ENCODE data around the gene CCNI.
"Not testable (repeated sequence)": the region's sequence is repeated elsewhere in the genome, so short reads cannot be mapped to it uniquely, and the experiment has no call there.

The CCNI gene

GRCh38 chr4:77075869-77076799 is at the start of gene CCNI:
CCNI (minus strand) TSS chr4:77075989; CDS start chr4:77066362, 9,627 bp downstream.
- peak; percentile 90 for DNase-seq

DNA sequence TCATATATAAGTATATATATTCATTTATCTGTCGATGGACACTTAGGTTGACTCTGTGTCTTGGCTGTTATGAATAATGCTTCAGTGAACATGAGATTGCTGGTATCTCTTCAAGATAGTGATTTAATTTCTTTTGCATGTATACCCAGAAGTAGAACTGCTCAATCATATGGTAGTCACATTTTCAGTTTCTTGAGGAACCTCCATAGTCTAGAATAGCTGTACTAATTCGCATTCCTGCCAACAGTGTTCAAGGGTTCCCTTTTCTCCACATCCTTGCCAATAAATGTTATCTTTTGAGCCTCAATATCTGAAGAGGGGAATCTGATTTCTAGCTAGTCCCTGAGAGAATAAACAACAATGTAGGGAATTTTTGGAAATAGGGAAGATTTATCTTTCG is 48.8 kb upstream of the CCNI start:
- DNase-seq = no peak

GRCh38 chr4:77123411-77123810 is 47.6 kb upstream of the CCNI start:
- DNase-seq = no peak

GRCh38 chr4:77122656-77123055 is 46.9 kb upstream of the CCNI start:
- no peak for DNase-seq

GRCh38 chr4:77121736-77122240 is 46.0 kb upstream of the CCNI start:
- DNase-seq = no peak

DNA sequence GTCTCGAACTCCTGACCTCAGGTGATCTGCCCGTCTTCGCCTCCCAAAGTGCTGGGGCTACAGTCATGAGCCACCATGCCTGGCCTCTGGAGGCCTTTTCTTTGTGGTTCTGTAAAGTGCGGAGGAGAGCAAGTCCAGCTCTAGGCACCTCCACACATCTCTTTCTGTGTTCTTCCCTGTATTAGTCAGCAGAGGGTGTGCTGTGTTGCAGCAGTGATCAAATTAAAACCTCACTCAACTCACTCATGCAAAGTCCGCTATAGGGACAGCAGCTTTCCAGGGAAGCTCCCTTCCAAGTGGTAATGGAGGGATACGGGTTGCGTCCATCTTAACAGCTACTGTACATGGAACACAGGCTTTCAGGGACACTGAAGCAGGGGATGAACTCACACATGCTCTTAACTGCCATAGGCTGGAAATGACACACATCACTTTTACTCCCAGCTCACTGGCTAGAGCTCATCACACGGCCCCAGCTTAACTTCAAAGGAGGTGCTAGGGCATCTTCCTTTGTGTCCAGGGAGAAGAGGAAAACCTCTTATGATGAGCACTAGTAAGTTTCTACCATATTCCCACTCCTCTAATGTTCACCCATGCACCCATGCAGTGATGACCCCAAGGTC is 45.2 kb upstream of the CCNI start:
- no peak for DNase-seq

GRCh38 chr4:77117721-77118120 is 41.9 kb upstream of the CCNI start:
- no peak for DNase-seq

DNA sequence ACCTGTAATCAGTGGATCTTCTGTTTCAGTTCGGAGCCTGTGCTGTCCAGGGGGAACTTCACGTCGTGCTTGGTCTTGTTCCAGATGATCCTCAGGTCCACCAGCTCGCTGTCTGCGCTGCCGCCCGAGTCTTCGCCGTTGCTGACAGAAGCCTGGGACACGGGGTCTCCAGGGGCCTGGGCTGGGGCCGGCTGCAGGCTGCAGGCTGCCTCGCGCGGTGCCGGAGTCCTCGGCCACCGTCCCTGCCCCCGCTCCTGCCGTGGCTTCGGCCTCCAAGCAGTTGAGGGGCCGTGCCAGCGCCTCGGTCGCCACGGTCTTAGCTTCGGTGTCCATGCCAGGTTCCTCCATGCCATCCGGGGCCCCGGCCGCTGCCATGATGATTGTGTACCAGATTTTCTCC is 37.3 kb upstream of the CCNI start:
- DNase-seq = no peak

- no peak for DNase-seq
Measured at GRCh38 chr4:77110730-77111129, 34.9 kb upstream of the CCNI start.

- DNase-seq = no peak
Measured at GRCh38 chr4:77104791-77105540, 29.2 kb upstream of the CCNI start.

DNA sequence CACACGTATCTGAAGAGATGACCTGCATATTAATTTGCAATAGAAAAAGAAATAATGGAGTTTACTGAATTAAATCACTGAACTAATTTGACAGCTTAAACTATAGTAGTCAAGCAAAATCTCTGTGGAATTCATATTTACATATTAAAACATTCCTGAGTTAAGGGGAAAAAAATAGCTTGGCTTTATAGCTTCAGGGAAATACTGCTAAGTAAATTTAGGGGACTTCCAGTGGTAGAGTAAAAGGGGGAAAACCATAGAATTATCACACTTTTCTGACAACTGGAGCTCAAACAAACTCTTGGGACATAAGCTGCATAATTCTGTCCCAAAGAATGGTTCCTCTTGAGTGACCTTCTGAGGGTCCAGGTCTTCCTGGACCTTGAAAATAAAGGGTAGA is 28.6 kb upstream of the CCNI start:
- no peak for DNase-seq

GRCh38 chr4:77100234-77100633 is 24.4 kb upstream of the CCNI start:
- no peak for DNase-seq

GRCh38 chr4:77097611-77098010 is 21.8 kb upstream of the CCNI start:
- no peak for DNase-seq

- peak; percentile 35 for DNase-seq
Measured at GRCh38 chr4:77095101-77095821, 19.5 kb upstream of the CCNI start.

- no peak for DNase-seq
Measured at GRCh38 chr4:77094496-77094895, 18.7 kb upstream of the CCNI start.

DNA sequence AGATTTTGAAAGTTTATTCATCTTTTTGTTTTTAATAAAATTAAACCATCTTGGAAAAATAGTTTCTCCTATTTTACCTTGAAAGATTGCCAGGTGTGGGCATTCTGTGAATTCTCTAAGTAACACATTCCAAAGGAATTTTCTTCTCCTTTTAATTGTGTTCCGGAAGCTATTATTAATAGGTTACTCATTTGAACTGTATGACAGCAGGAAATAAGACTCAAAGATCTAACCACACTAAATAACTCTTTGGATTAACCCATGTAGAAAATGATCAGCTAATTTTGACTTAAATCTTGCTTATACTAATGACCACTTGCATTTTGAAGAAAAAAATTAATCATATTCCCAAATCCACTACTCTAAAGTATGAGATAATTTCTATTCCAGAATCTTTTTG is 17.6 kb upstream of the CCNI start:
- DNase-seq = no peak

GRCh38 chr4:77092975-77093374 is 17.2 kb upstream of the CCNI start:
- DNase-seq = no peak

DNA sequence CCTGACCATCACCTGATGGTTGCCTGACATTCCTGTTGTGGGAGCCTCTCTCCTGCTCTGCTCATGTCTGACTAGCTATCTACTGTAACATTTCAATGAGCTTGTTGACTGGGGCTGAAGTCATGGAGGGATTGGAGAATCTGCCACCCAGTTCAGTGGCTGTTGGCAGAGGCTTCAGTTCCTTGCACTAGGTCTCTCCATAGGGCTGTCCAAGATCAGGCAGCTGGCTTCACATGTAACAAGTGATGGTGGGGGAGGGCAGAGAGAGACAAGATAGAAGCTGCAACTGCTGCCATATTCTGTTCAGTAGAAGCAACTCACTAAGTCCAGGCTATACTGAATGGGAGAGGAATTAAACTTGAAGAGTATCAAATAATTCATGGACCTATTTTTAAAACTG is 14.1 kb upstream of the CCNI start:
- no peak for DNase-seq

DNA sequence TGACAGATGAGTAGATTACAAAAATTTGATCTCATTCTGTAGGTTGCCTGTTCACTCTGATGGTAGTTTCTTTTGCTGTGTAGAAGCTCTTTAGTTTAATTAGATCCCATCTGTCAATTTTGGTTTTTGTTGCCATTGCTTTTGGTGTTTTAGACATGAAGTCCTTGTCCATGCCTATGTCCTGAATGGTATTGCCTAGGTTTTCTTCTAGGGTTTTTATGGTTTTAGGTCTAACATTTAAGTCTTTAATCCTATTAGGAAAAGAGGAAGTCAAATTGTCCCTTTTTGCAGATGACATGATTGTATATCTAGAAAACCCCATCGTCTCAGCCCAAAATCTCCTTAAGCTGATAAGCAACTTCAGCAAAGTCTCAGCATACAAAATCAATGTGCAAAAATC is 11.2 kb upstream of the CCNI start:
- not testable (repeated sequence) for DNase-seq

GRCh38 chr4:77084019-77084639 is 8.3 kb upstream of the CCNI start:
- no peak for DNase-seq

DNA sequence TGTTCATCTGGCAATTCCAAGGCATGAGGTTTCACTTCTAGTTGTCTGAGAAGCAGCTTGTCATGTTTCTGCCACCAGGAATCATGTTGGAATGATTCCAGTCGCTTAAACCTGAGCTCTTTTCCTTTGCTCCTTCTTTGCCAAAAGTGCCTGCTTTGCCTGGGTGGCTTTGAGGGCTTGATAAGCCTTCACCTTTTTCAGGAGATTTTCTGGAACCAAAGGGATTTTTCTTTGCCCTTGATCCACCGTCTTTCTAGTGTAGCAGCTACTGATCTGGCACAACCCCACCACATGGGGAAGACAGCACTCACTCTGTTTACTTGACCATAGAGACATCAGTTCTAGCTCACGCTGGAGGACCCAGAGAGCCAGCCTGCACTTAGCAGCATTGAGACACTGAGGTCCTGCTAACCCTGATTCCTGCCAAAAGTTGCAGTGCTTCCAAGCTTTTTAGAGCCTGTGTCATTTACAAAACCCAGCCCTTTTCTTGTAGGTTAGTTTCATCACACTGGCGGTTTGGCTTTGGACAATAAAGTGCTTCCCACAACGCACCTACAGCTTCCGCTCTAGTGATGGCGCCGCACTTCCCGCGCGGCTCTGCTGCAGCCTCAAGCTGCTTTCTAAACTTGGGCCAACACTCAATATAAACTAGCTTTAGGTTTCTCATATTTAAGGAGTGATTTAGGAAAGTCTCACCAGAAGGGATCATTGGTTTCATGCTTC is 7.3 kb upstream of the CCNI start:
- DNase-seq = no peak

DNA sequence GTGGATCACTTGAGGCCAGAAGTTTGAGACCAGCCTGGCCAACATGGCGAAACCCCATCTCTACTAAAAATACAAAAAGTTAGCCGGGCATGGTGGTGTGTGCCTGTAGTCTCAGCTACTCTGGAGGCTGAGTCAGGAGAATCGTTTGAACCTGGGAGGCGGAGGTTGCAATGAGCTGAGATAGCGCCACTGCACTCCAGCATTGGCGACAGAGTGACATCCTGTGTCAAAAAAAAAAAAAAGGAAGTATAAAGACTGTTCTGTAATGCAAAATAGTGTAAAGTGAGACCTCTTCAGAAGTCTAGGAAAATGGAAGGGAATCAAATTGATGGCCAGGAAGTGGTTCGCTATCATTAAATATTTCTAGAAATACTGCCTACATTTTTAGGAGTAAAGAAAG is 5.0 kb upstream of the CCNI start:
- not testable (repeated sequence) for DNase-seq
